Common myeloid progenitor, CD34-positive (primary cell): Measurements from ENCODE around the gene TBC1D8. TPM values are rescaled to one million over a fixed set of nuclear protein-coding genes. Genes with fewer than 3 reads are reported as not detected.
A peak's percentile ranks its signal among the peaks of the same experiment; 100 is the strongest.

Experiments used
- CTCF ChIA-PET: fragments of 350-600 bp; sonication (Branson Sonifier 250); formaldehyde crosslinking; loops from one replicate; lab custom pipeline; 2021; ENCODE audit warnings: antibody characterized with exemption; lab: Charles Lee
- POLR2A ChIA-PET: fragments of 350-600 bp; sonication (Branson Sonifier 250); formaldehyde crosslinking; loops from one replicate; lab custom pipeline; 2021; ENCODE audit warnings: antibody characterized with exemption; lab: Charles Lee
- DNase-seq, 3 donors: peaks; one replicate each; pipeline versions ENCODE4 v3.0.0 to v3.0.0-alpha.2; 2013
- H3K27ac ChIP-seq, 2 experiments: 1 replicate in 1 of 2; 2 replicates in 1 of 2; pipeline ENCODE4 v1.7.0; 2013; ENCODE audit warnings: inconsistent platforms in 2 of 2, low read length in 2 of 2, mild to moderate bottlenecking in 2 of 2, low read depth in 1 of 2, moderate library complexity in 1 of 2; ENCODE audit not compliant: severe bottlenecking in 2 of 2, insufficient read depth in 1 of 2, poor library complexity in 1 of 2
- H3K27me3 ChIP-seq, 5 experiments: replicated peaks in 2 of 5; 1 replicate in 3 of 5; 2 replicates in 2 of 5; pipeline versions ENCODE4 v1.6.1 to v1.7.0; 2013; ENCODE audit warnings: low read length in 4 of 5, mild to moderate bottlenecking in 2 of 5, moderate library complexity in 2 of 5, inconsistent platforms in 1 of 5; ENCODE audit not compliant: insufficient read depth in 5 of 5, control insufficient read depth in 4 of 5
- H3K36me3 ChIP-seq, 4 experiments: 1 replicate in 2 of 4; 2 replicates in 2 of 4; pipeline versions ENCODE4 v1.6.1 to v1.7.0; 2013; ENCODE audit warnings: low read length in 3 of 4, control low read depth in 1 of 4, mild to moderate bottlenecking in 1 of 4; ENCODE audit not compliant: control insufficient read depth in 4 of 4, insufficient read depth in 4 of 4
- H3K4me1 ChIP-seq, 4 experiments: 1 replicate in 3 of 4; 2 replicates in 1 of 4; pipeline versions ENCODE4 v1.6.1 to v1.7.1; 2013; ENCODE audit warnings: low read length in 3 of 4, mild to moderate bottlenecking in 3 of 4, control low read depth in 1 of 4, inconsistent platforms in 1 of 4, moderate library complexity in 1 of 4; ENCODE audit not compliant: control insufficient read depth in 4 of 4, insufficient read depth in 4 of 4; ENCODE audit errors: control extremely low read depth in 1 of 4
- H3K4me3 ChIP-seq, 7 experiments: 1 replicate in 4 of 7; 2 replicates in 3 of 7; pipeline versions ENCODE4 v1.5.1 to v1.7.0; 2013; ENCODE audit warnings: mild to moderate bottlenecking in 7 of 7, low read length in 6 of 7, moderate library complexity in 6 of 7, inconsistent platforms in 2 of 7, low read depth in 2 of 7, control low read depth in 1 of 7; ENCODE audit not compliant: insufficient read depth in 4 of 7, control insufficient read depth in 1 of 7; ENCODE audit errors: extremely low read depth in 1 of 7
- H3K9me3 ChIP-seq, 5 experiments: 1 replicate in 4 of 5; 2 replicates in 1 of 5; pipeline versions ENCODE4 v1.6.1 to v1.7.1; 2013; ENCODE audit warnings: low read length in 4 of 5, mild to moderate bottlenecking in 2 of 5, inconsistent platforms in 1 of 5, low read depth in 1 of 5, moderate library complexity in 1 of 5; ENCODE audit not compliant: control insufficient read depth in 4 of 5, insufficient read depth in 2 of 5; ENCODE audit errors: control extremely low read depth in 1 of 5
- WGBS: methylation state at CpG from one replicate; pipeline ENCODE4 v1.1.5; 2013; ENCODE audit not compliant: insufficient coverage; 5-methylcytosine and 5-hydroxymethylcytosine counted together
- polyA plus RNA-seq: library from polyadenylated mRNA; unstranded; fragments of 120-200 nt; gene quantifications from one replicate; pipeline ENCODE4 v1.2.1, GENCODE V29; 2013

TBC1D8 gene
- polyA plus RNA-seq = 2.6 TPM

GRCh38 chr2:101151146-101151858, at the start of gene TBC1D8:
TSS of gene TBC1D8 (minus strand) at chr2:101151382. CDS start at chr2:101151253, 129 bp downstream.
- peak within 1 kb of the TSS; percentile 50 to 83 (median 71) for H3K4me3 ChIP-seq
- H3K27ac ChIP-seq = no peak within 1 kb of the TSS
- H3K4me1 ChIP-seq = peaks cover 11 to 26% (median 19%) of the 10 kb centered on the region in 4 experiments
- no peaks in the 10 kb centered on the region for H3K9me3 ChIP-seq
- WGBS = 0% methylated on average over 58 of the region's 81 CpGs
- peak; percentile 25 to 65 (median 53) for DNase-seq
- CTCF ChIA-PET = interaction anchor here (1.5 to 6.1 kb wide), 3 partner anchors 21 to 114 kb away, joined by 3 to 34 read pairs (median 3); no protein-coding TSS in a partner anchor
- peaks cover 0 to 22% (median 11%) of the 10 kb centered on the region in 5 experiments for H3K27me3 ChIP-seq
- no peaks in the 10 kb centered on the region for H3K36me3 ChIP-seq
- POLR2A ChIA-PET = interaction anchor here (0.6 kb wide), 1 partner anchor 725 kb away, joined by 3 read pairs; no protein-coding TSS in a partner anchor

- Histone ChIP-seq H3K4me1 (peaks cover 0 to 12% (median 5%) of the 10 kb centered on the region in 4 experiments), H3K36me3 (no peaks in the 10 kb centered on the region), H3K4me3 (no peak overlapping the region), H3K27me3 (no peaks in the 10 kb centered on the region), H3K9me3 (no peaks in the 10 kb centered on the region), H3K27ac (no peak overlapping the region)
- DNase-seq = no peak
- ChIA-PET CTCF (interaction anchor here (0.9 to 1.2 kb wide), 2 partner anchors 12 to 17 kb away, joined by 3 read pairs; no protein-coding TSS in a partner anchor), POLR2A (no interaction called here)
- WGBS = 100% methylated on average over 2 of the region's 2 CpGs
These were observed 49.5 kb upstream of the TBC1D8 start for GRCh38 chr2:101200676-101201075.

- ChIA-PET CTCF (interaction anchor here (1.5 kb wide), 1 partner anchor 10 kb away, joined by 4 read pairs; no protein-coding TSS in a partner anchor), POLR2A (no interaction called here)
- no peaks in the 10 kb centered on the region for H3K9me3 ChIP-seq
- H3K27me3 ChIP-seq = no peaks in the 10 kb centered on the region
- peaks cover 0 to 7% (median 2%) of the 10 kb centered on the region in 4 experiments for H3K4me1 ChIP-seq
- peak in 2 of 3 donors; percentile 36 to 43 for DNase-seq
- H3K36me3 ChIP-seq = no peaks in the 10 kb centered on the region
- no peak overlapping the region for H3K27ac ChIP-seq
- WGBS = 100% methylated on average over 1 of the region's 7 CpGs
- H3K4me3 ChIP-seq = no peak overlapping the region
These were observed 48.1 kb upstream of the TBC1D8 start for GRCh38 chr2:101199251-101199791.

- Histone ChIP-seq H3K4me3 (no peak overlapping the region), H3K4me1 (peaks cover 0 to 7% (median 2%) of the 10 kb centered on the region in 4 experiments), H3K27me3 (no peaks in the 10 kb centered on the region), H3K9me3 (no peaks in the 10 kb centered on the region), H3K27ac (no peak overlapping the region), H3K36me3 (no peaks in the 10 kb centered on the region)
- no peak for DNase-seq
- POLR2A ChIA-PET = no interaction called here
- CTCF ChIA-PET = interaction anchor here (1.0 to 4.1 kb wide), 9 partner anchors 8 to 190 kb away, joined by 3 to 35 read pairs (median 4); no protein-coding TSS in a partner anchor
- 91% methylated on average over 10 of the region's 12 CpGs for WGBS
These were observed 46.6 kb upstream of the TBC1D8 start for GRCh38 chr2:101197814-101198213.

- WGBS = 20% methylated on average over 1 of the region's 1 CpG
- H3K27ac ChIP-seq = no peak overlapping the region
- no peaks in the 10 kb centered on the region for H3K27me3 ChIP-seq
- POLR2A ChIA-PET = interaction anchor here (0.5 kb wide), 1 partner anchor 94 kb away, joined by 4 read pairs; no protein-coding TSS in a partner anchor
- no peaks in the 10 kb centered on the region for H3K9me3 ChIP-seq
- DNase-seq = peak; percentile 54 to 69 (median 59)
- H3K36me3 ChIP-seq = no peaks in the 10 kb centered on the region
- CTCF ChIA-PET = interaction anchor here (1.0 to 4.1 kb wide), 8 partner anchors 9 to 189 kb away, joined by 3 to 35 read pairs (median 4); no protein-coding TSS in a partner anchor
- H3K4me1 ChIP-seq = peaks cover 0 to 7% (median 2%) of the 10 kb centered on the region in 4 experiments
- no peak overlapping the region for H3K4me3 ChIP-seq
These were observed 46.1 kb upstream of the TBC1D8 start for GRCh38 chr2:101197215-101197745.

- Histone ChIP-seq H3K27ac (no peak overlapping the region), H3K27me3 (no peaks in the 10 kb centered on the region), H3K36me3 (no peaks in the 10 kb centered on the region), H3K4me3 (no peak overlapping the region), H3K9me3 (no peaks in the 10 kb centered on the region), H3K4me1 (peaks cover 0 to 10% (median 2%) of the 10 kb centered on the region in 4 experiments)
- WGBS = 98% methylated on average over 7 of the region's 9 CpGs
- DNase-seq = no peak
- POLR2A ChIA-PET = no interaction called here
- CTCF ChIA-PET = interaction anchor here (0.6 to 4.1 kb wide), 10 partner anchors 8 to 1231 kb away, joined by 3 to 35 read pairs (median 4); no protein-coding TSS in a partner anchor
These were observed 44.9 kb upstream of the TBC1D8 start for GRCh38 chr2:101195871-101196661.
